GM12872 (cell line): ENCODE data around the gene TP53I11.

Source experiments
- TF ChIP-seq, protein P1 (sequence below): IDR thresholded peaks from 3 replicates; pipeline ENCODE4 v1.5.1; 2011; ENCODE audit warnings: low read depth, mild to moderate bottlenecking, low read length, moderate library complexity; ENCODE audit not compliant: insufficient read depth

Gene TP53I11

DNA sequence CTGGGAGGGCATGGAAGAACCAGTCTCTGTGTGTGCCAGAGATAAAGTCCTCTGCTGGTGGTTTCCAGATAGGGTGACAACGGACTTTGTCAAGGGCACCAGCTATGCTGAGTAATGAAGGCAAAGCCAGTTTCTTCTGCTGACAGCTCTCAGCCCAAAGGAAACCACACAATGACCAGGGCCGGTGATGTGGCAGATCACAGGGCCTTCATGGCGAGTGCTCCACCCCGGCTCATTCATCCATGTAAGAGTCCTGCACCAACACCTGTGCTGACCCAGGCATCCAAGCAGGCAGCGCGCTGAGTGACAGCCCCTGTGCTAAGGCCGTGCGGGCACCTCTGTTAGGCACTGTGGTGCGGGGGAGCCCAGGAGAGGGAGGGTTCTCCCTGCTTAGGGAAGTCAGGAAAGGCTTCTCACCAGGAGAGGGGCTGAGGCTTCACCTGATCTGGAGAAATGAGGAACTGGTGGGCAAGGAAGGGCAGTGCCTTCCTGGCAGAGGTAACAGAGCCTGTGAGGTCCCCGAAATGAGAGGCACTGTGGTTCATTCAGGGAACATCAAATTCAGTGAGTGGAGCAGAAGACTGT lies 33.8 kb downstream of the TP53I11 start:
- TF ChIP-seq, protein P1, sequence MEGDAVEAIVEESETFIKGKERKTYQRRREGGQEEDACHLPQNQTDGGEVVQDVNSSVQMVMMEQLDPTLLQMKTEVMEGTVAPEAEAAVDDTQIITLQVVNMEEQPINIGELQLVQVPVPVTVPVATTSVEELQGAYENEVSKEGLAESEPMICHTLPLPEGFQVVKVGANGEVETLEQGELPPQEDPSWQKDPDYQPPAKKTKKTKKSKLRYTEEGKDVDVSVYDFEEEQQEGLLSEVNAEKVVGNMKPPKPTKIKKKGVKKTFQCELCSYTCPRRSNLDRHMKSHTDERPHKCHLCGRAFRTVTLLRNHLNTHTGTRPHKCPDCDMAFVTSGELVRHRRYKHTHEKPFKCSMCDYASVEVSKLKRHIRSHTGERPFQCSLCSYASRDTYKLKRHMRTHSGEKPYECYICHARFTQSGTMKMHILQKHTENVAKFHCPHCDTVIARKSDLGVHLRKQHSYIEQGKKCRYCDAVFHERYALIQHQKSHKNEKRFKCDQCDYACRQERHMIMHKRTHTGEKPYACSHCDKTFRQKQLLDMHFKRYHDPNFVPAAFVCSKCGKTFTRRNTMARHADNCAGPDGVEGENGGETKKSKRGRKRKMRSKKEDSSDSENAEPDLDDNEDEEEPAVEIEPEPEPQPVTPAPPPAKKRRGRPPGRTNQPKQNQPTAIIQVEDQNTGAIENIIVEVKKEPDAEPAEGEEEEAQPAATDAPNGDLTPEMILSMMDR: no peak

DNA sequence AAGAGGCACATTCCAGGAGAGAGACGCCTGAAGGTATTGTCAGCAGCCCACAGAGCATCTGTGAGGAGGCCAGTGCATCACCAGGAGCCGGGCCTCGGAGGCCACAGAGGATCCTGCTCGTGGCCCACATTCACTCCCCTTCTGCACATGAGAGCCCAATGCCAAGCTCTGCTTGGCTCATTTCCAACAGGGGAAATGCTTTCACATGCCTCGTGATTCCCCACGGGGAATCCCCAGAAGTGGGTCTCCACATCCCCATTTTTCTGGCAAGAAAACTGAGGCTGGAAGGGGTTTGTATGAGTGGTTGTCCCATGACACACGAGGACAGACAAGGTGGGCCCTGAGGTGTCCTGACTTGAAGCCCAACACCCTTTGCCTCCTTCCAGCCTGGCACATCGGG lies 34.4 kb downstream of the TP53I11 start:
- TF ChIP-seq, protein P1: no peak

DNA sequence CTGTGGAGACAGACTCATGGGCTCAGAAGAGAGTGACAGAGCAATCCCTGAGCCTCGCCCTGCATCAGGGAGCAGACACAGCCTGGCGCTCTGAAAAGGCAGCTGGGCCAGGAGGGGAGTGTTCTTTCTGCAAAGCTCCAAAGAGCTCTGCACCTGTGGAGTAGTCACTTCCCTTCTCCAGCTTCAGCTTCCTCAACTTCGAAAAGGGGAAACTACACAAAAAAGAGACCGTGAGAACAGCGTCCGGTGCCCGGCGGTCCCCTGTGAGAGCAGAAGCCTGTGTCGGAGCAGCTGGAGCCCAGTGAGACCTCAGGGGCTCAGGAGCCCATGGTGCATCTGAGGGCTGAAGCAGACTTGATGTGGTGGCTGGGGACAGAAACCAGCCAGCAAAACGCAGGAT lies 35.1 kb downstream of the TP53I11 start:
- TF ChIP-seq, protein P1: no peak

DNA sequence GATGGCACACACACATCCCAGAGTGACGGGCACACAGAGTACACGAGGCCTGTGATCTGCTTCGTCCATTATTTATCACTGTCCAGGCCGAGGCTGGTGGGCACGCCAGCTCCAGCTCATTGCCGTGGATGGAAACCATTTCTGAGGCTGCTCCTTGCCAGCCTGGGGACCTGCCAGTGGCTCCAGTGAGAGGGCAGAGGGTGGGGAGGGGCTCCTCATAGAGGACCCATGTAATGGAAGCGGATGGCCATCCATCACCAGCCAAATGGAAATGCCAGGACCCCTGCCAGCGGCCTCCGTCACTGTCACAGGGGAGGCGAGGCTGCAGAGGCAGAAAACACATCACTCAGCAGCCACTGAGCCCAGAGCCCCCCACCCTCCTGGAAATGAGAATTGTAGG lies 35.7 kb downstream of the TP53I11 start:
- TF ChIP-seq, protein P1: no peak

DNA sequence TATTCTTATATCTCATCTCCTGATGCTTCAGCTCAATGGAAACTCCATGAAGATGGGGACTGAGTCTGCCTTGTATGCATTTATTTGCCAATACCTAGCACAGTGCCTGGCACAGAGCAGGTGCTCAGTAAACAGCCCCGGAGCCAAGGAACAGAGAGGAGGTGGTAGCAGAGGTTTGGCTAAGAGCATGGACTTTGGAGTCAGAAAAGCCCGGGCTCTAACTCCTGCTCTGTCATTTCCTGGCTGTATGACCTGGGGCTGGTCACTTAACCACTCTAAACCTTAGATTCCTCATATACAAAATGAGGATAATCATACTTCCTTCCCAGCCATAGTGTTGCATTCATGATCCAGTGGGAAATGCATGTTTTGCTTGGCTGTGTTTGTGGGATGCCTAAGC lies 36.6 kb downstream of the TP53I11 start:
- TF ChIP-seq, protein P1: no peak

DNA sequence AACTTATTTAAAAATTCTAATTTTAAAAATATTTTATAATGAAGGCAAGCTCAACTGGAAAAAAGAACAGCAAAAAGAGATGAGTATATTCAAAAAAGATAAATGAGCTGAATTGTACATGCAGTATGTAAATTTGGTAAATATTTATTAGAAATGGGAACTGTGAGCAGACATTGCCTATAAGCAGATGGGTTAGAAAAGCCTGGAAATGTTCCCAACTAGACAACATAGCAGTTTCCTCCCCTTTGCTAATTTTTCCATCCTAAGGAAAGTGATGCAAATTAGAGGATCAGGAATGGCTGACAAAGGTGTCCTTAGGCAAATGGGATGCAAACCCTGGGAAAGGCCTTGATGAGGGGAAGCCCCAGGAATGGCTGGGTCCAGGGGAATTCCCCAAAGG lies 37.2 kb downstream of the TP53I11 start:
- TF ChIP-seq, protein P1: no peak

DNA sequence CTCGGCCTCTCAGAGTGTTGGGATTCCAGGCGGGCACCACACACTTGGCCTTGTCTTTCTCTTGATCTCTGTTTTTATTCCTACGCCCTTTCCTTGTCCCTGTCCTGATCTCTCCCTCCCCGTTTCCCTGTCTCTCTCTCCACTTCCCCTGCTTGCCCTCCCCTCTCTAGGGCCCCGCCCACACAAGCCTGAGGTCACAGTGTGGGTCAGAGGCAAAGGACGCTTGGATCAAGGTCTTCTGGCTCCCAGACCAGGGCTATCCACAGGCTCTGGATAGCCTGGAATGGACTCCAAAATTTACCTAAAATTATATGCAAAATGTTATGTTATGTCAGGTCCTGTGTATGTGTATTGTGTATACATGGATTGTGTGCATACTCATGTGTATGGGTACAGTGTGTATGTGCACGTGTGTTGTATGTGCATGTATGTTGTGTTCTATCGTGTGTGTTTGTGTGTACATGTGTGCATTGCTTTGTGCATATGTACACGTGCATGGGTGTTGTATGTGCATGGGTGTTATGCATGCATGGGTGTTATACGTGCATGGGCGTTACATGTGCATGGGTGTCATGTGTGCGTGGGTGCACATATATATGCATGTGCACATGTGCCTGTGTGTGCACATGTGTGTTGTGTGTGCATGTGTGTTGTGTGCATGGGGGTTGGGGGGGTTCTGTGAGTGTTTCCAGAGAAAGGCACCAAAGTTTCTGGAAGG lies 38.3 kb downstream of the TP53I11 start:
- TF ChIP-seq, protein P1: no peak
